ENCODE measurements around the gene TARS2. TPM values are rescaled to one million over a fixed set of nuclear protein-coding genes. Genes with fewer than 3 reads are reported as not detected.

TARS2 gene
- total RNA-seq, 1 donor from 2014 or later: 17.8 TPM

GRCh38 chr1:150537732-150538684, 50.8 kb downstream of the TARS2 start:
- DNase-seq (ENCODE audit: low spot score): peak; percentile 90

DNA sequence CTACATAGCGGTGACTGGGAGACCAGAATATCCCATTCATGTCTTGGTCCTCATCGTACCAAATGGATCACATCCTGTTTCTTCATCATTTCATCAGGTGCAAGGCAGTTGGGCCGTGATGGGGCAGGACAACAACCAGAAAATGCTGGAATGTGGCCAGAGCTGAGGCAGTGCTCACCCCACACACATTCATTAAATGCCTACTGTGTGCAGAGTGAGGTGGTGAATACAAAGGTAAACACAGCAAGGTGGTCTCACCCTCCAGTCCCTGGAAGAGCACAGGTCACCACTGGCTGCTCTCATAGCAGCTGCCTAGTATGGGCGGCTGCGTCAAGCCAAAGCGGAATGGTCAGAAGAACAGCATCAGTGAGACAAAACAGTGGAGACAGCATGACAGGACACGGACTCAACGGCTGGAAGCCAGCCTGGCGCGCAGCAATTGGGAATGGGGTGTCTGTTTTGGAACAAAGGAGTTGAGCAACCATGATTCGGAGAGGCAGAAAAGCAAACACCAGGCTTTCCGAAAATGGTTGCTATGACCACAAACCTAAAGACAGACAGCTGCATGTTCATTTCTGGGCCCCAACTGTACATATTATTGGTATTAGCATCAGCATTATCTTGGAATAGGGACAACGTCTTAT, 56.4 kb downstream of the TARS2 start:
- DNase-seq (ENCODE audit: low spot score): no peak

DNA sequence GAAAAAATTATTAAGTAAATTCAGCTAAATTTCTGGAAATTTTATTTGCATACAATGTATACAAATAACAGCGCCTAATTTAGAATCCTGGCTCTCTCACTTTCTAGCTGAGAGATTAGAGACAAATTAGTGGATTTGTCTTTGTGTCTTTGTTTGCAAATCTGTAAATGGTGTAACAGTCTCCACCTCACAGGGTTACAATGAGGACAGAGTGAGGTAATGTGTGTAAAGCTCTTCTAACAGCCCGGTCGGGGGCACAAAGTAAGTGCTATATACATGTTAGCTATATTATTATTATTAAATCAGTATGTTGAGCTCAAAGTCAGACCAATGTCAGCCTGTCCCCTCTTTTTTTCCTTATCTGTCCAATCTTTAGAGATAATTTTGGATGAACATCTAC, 57.0 kb downstream of the TARS2 start:
- no peak for DNase-seq (ENCODE audit: low spot score)

DNA sequence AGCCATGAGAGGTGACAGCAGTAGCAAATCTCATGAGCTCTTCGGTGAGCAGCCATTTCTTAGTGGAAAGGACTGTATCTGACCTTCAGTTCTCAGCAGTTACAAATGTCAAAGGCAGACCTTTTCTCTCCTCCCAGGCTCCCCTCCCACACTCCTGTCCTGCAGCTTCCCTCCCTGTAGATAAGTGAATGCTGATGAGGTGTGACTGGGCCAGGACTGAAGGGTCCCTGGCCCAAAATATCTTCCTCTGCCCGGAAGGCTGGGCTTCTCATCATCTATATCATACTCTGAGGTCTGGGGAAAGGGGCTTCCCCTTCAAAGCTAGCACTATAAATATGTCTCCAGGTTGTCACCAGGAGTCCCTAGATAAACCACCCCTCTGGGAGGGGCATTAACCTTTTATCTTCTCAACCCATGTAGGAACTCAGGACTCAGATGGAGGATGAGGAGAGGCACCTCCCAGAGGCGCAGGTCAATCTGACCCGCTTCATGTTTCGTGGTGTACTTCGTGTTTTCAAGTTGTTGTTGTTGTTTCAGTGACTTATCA, 58.3 kb downstream of the TARS2 start:
- DNase-seq (ENCODE audit: low spot score): no peak

DNA sequence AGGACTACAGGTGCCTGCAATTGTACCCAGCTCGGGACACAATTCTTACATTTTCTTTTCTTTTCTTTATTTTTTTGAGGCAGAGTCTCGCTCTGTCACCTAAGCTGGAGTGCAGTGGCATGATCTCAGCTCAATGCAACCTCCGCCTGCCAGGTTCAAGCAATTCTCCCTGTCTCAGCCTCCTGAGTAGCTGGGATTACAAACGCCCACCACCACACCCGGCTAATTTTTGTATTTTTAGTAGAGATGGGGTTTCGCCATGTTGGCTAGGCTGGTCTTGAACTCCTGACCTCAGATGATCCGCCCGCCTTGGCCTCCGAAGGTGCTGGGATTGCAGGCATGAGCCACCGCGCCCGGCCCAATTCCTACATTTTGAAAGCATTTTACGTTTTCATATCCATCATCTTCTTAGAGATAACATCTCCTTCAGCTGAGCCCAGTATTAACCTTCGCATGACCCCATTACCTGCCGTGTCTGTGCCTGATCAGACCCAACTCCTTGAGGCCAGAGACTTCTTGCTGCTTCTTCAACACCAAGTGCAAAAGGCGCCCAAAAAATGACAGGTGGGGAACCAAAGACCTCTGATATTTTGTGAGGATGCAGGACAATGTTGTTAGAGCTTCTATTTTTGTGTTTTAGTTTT, 59.2 kb downstream of the TARS2 start:
- DNase-seq (ENCODE audit: low spot score): no peak

DNA sequence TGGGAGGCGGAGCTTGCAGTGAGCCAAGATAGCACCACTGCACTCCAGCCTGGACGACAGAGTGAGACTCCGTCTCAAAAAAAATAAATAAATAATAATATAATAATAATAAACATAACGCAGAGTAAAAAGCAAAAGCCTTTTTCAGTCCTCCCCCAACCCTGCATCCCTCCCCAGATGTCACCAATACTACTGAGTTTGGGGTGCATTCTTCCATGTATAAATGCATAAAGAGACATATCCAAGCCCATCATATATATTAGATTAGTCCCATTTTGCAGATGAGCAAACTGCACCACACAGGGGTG, 61.1 kb downstream of the TARS2 start:
- no peak for DNase-seq (ENCODE audit: low spot score)

DNA sequence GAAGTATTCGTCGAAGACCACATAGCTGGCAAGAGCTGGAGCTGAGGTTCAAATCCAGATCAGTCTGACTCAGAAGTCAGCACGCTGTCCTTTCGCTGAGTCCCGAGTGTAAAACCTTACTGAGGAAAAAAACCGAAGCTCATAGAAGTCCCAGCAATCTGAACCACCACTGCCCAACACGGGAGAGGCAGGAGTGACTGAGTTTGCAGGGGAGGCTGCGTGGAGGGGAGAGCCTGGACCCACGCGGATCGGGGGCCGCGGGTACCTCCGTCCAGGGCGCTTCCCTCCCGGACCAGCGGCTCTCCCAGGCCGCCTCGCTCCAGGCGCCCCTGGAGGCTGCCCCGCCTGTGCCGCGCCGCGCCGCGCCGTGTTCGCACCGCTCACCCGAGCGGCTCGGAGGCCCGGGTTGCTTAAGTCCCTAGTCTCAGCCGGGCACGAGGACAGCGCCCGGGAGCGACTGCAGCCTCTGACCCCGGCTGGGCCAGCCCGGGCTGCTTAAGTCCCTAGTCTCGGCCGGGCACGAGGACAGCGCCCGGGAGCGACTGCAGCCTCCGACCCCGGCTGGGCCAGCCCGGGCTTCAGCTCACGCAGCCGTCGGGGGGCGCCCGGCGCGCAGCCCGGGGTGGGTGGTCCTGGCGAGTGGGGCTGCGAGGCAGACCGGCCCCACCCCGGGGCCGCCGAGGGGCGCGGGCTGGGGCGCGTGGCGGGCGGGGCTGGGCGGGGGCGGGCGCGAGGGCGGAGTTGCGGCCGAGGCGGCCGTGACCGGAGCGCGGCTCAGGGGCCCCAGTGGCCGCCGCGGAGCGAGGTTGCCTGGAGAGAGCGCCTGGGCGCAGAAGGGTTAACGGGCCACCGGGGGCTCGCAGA, 61.6 kb downstream of the TARS2 start, which contains the start of gene ADAMTSL4:
ADAMTSL4 (plus strand) TSS at position 777 of the 864 bp plus-strand sequence. CDS start 2,881 bp downstream, outside the sequence.
- peak; percentile 78 for DNase-seq (ENCODE audit: low spot score)

GRCh38 chr1:150549496-150550221, 62.4 kb downstream of the TARS2 start:
- peak; percentile 49 for DNase-seq (ENCODE audit: low spot score)

GRCh38 chr1:150550222-150551050, 63.2 kb downstream of the TARS2 start:
- DNase-seq (ENCODE audit: low spot score): peak; percentile 74

GRCh38 chr1:150551051-150551783, 64.0 kb downstream of the TARS2 start:
- DNase-seq (ENCODE audit: low spot score): no peak

GRCh38 chr1:150551784-150552127, 64.5 kb downstream of the TARS2 start:
- DNase-seq (ENCODE audit: low spot score): no peak

DNA sequence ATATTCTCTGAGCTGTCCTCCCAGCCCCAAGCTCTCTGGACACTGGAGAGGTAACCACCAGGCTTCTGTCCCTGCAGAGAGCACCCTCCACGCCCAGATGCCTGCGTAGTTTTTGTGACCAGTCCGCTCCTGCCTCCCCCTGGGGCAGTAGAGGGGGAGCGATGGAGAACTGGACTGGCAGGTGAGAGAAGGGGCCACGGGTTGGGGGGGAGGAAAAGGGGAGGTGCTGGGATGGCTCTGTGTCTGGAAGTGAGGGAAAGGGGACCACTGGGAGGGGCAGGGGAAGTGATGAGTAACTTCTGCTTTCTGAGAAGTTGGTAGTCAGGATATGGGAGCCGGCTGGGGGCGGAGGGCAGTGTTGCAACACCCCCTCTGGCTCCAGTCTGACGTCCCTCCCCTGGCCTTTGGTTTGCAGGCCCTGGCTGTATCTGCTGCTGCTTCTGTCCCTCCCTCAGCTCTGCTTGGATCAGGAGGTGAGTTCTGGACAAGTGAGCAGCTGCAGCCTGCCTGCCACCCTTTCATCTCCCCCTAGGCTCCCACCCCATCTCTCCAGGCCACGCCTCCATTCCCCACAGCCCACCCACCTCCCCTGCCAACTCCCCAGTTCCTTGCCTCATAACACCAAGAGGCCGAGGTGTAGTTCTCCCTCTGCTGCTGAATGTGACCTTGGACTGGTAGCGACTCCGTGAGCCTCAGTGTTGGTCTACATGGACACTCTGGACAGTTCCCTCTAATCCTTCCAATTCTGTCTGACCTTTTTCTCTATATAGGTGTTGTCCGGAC, 65.1 kb downstream of the TARS2 start:
- peak; percentile 96 for DNase-seq (ENCODE audit: low spot score)

DNA sequence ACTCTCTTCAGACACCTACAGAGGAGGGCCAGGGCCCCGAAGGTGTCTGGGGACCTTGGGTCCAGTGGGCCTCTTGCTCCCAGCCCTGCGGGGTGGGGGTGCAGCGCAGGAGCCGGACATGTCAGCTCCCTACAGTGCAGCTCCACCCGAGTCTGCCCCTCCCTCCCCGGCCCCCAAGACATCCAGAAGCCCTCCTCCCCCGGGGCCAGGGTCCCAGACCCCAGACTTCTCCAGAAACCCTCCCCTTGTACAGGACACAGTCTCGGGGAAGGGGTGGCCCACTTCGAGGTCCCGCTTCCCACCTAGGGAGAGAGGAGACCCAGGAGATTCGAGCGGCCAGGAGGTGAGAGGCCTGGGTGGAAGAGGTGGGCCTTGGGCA, 65.7 kb downstream of the TARS2 start:
- no peak for DNase-seq (ENCODE audit: low spot score)

DNA sequence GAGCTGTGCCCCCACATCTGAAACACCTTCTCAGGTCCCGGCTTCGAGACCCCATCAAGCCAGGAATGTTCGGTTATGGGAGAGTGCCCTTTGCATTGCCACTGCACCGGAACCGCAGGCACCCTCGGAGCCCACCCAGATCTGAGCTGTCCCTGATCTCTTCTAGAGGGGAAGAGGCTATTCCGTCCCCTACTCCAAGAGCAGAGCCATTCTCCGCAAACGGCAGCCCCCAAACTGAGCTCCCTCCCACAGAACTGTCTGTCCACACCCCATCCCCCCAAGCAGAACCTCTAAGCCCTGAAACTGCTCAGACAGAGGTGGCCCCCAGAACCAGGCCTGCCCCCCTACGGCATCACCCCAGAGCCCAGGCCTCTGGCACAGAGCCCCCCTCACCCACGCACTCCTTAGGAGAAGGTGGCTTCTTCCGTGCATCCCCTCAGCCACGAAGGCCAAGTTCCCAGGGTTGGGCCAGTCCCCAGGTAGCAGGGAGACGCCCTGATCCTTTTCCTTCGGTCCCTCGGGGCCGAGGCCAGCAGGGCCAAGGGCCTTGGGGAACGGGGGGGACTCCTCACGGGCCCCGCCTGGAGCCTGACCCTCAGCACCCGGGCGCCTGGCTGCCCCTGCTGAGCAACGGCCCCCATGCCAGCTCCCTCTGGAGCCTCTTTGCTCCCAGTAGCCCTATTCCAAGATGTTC, 66.3 kb downstream of the TARS2 start:
- no peak for DNase-seq (ENCODE audit: low spot score)

- no peak for DNase-seq (ENCODE audit: low spot score)
Observed at GRCh38 chr1:150554086-150554452, 66.8 kb downstream of the TARS2 start.

GRCh38 chr1:150555198-150555970, 68.2 kb downstream of the TARS2 start:
- DNase-seq (ENCODE audit: low spot score): no peak
